GM21515 (cell line): Measurements from ENCODE around the gene MARK4.

ENCODE experiments used
- ATAC-seq: cut with Tn5 transposase; IDR thresholded peaks from one replicate; pipeline ENCODE4 v1.9.1; 2021; ENCODE audit not compliant: unreplicated experiment

The MARK4 gene

DNA sequence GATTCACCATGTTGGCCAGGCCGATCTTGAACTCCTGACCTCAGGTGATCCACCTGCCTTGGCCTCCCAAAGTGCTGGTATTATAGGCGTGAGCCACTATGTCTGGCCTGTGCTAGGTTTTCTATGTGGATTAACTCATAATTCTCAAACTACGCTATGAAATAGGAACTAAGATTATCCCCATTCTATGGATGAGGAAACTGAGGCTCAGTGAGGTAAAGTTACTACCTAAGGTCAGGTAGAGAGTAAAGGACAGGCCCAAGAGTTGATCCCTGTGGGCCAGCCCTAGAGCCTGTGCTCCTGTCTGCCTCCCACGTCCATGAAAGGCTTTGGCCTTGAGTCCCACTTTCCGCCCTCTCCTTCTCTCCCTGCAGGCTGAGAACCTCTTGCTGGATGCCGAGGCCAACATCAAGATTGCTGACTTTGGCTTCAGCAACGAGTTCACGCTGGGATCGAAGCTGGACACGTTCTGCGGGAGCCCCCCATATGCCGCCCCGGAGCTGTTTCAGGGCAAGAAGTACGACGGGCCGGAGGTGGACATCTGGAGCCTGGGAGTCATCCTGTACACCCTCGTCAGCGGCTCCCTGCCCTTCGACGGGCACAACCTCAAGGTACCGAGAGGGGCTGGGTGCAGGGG, 20.1 kb downstream of the MARK4 start:
- no peak for ATAC-seq

DNA sequence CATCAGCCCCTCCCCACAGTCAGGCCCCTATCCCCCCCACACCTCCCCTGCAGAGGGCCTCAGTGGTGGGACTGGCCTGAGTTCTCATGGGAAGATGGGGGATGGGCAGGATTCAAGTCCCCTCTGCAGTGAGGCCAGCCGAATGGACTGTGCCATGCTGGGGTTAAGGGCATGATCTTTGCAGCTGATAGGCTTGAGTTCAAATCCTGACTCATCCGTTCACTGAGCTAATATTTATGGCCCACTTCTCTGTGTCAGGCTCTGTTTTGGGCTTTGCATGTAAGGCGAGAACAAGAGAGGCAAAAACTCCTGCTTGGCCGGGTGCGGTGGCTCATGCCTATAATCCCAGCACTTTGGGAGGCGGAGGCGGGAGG, 20.7 kb downstream of the MARK4 start:
- ATAC-seq, result no peak

DNA sequence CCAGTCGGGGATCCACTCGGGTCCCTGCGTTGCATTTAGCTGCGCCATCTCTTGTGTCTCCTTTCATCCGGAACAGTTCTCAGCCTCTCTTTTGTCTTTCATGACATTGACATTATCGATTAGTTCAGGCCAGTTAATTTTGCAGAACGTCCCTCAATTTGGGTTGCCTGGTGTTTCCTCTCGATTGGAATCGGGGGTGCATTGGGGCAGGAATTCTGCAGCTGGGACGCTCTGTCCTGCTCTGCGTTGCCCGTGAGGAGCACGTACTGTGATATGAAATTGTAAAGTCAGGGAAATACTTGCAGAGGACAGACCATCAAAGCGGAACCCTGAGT, 22.4 kb downstream of the MARK4 start:
- ATAC-seq, result no peak

DNA sequence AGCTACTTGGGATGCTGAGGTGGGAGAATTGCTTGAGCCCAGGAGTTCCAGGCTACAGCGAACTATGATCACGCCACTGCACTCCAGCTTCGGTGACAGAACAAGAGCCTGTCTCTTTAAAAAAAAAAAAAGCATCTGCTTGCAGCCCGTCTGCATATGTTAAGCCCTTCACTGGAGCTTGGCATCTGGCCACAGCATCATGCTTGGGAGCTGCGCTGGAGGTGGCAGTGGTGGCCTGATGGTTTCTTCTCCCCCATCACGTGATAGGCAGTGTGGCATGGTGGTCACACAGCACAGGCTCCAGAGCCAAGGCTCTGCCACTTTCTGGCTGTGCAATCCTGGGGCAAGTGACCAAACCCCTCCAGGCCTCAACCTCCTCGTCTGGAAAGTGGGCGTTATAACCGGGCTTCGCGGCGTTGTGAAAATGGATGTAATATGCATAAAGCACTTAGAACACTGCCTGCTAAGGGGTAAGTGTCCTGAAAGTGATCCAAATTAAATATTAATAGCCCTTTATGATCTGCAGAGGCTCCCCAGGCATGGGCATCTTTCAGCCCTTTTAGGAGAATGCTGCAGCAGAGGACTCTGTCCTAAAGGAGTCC, 24.4 kb downstream of the MARK4 start:
- ATAC-seq, result no peak

DNA sequence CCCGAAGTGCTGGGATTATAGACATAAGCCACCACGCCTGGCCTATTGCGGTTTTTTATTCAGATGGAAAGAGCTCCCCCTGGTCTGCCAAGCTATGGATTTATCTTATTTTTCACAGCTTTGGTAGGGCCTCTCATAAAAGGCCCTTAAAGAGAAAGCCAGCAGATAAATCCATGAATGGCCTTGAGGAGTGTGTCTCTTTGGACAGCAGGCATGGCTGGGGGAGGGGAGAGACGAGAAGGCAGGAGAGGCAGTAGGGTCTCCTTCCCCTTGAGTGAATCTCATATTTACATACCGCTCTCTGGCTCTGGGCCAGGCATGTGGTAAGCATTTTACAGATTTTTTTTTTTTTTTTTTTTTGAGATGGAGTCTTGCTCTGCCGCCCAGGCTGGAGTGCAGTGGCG, 25.2 kb downstream of the MARK4 start:
- ATAC-seq, result no peak

DNA sequence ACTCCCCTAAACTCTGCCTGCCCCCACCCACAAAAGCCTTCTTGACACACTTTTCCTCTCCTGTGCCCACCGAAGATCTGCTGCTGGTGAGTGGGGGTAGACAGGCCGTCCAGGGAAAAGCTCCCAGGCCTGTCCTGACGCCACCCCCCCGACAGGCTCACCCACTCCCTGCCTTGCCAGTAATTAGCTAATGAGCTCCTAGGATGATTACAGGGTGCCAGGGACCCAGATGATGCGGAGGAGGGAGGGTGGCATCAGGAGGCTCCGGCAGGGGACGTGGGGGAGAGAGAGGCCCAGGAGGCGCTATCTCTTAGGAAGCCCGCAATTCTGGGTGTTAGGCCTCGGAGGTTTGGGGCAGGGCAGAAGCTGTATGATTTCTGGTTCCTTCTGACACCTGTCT, 27.0 kb downstream of the MARK4 start:
- no peak for ATAC-seq

DNA sequence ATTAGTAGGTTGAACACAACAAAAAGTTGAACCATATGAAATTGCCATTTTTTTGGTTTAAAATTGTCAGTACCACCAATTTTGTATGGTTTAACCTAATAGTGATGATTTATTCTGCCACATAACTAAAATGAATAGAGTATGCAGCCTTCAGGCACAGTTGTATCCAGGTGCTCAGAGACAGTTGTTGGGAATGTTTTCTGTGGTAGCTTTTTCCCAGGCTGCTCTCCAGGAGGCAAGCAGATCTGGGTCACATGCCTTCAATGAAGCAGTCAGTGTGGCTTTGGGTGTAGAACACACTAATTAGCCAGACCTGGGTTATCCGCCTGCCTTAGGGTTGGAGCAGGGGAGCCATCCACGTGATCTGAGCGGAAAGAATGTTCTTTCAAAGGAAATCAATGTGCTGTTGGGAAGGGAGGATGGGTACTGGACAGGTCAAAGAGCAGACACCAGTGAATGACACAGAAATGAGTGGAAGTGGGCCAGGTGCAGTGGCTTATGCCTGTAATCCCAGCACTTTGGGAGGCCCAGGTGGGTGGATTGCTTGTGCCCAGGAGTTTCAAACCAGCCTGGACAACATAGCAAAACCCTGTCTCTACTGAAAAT, 28.6 kb downstream of the MARK4 start:
- no peak for ATAC-seq

DNA sequence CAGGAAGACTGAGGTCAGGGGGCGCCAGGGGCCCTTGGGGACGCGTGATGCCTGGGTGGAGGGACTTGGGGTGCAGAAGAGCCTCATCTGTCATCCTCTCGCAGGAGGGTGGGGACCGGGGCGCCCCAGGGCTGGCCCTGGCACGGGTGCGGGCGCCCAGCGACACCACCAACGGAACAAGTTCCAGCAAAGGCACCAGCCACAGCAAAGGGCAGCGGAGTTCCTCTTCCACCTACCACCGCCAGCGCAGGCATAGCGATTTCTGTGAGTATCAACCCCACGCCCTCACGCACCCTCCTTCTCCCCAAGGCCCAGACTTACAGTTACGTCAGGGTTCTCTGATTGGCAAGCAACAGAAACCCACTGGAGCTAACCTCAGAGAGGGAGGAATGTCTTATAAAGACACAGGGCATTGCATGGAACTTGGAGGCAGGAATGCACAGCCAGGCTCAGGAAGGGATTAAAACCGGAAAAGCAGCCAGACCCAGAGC, 29.4 kb downstream of the MARK4 start:
- ATAC-seq, result no peak

DNA sequence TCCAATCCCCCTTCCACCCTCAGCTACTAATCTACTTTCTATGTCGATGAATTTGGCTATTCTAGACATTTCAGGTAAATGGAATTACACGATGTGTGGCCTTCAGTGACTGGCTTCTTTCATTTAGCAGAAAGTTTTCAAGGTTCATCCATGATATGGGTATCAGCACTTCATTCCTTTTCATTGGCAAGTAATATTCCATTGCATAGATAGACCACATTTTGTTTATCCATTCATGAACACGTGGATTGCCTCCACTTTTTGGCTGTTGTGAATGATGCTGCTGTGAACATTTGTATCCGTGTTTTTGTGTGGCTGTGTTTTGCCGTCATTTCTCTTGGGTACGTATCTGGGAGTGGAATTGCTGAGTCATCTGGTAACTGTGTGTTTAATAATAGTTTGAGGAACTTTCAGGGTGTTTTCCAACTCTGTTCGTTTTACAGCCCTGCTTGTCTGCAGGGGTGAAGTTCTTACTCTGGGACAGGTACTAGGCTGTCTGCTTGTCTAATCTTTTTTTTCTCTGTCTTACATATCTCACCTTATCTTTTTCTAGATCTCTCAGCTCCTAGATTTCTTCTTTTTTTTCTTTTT, 32.5 kb downstream of the MARK4 start:
- no peak for ATAC-seq

DNA sequence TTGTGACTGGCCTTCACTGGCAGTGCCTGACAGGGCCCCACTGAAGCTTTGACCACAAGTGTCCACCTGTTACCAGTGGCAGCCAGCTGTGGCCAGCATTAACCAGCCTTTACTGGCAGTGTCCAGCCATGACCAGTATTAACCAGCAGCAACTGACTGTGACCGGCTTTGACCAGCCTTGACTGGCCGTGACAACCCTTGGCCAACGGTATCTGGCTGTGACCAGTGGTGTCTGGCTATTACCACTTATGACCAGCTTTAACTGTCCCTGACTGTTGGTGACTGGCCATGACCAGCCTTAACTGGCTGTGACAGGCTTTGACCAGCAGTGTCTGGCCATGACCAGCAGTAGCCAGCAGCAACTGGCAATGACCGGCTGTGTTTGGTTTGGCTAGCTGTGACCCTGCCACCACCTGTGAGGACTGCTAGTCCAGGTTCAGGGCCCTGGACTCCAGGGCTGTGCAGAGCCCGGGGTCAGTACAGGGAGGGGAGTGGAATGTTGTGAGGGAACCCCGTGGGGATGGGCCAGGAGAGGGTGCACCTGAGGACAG, 39.4 kb downstream of the MARK4 start:
- ATAC-seq, result no peak

DNA sequence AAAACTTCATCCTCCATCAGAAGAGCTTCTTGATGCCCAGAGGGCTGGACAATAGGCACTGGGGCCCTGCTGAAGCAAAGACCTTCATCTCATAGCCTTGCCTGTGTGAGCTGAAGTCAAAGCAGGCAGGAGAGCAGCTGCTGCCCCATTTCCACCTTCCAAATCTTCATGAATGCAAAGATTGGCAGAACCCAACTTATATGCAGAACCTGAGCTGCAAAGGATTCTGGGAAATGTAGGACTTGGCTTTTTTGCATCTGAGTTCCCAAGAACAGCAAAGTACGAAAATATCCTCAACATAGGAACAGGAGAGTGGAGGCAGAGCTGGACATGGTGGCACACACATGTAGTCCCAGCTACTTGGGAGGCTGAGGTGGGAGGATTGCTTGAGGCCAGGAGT, 40.8 kb downstream of the MARK4 start:
- ATAC-seq, result no peak

DNA sequence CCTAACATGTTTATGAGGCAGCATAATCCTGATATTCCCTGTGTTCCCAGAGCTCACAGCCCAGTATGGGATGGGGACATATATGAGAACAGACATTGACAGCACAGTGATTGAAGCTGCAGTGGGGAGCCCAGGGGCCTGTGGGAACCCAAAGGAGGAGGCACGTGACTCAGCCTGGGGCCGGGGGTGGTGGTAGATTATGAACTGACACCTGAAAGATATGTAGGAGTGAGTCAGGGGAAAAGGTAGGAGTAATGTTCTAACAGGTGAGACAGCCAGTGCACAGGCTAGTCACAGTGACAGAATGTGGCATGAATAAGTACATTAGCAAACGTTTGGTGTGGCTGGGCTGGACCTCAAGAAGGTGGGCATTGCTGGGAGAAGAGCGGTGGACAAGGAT, 42.6 kb downstream of the MARK4 start:
- ATAC-seq, result no peak

DNA sequence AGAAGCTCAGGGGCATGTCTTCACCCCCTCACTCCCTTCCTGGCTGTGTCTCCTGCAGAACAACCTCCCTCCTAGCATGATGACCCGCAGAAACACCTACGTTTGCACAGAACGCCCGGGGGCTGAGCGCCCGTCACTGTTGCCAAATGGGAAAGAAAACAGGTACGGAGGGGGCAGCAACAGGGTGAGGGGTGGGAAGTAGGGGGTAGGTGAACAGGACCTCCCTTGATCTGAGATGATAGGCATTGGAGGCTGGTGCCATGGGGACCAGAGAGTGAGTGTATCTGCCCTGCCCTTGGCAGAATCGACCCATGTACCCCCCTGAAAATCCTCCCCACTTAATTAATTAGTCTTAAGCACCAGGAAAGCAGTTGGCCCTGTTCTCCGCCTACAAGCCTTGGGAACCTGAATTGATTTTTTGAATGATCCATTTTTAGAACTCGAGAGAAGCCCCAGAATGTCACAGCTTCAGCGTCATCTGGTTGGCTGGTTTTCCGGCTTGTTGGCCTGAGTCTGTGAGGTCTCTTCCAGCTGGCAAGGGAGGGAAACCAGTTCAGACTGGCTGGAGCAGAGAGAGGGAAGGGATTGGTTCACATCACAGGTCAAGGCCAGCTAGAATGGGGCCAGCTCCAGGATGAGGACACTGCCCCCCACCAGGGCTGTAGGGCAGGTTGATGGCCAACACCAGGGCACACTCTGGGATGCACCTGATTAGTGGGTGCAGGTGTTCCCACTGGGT, 43.4 kb downstream of the MARK4 start:
- ATAC-seq, result no peak

DNA sequence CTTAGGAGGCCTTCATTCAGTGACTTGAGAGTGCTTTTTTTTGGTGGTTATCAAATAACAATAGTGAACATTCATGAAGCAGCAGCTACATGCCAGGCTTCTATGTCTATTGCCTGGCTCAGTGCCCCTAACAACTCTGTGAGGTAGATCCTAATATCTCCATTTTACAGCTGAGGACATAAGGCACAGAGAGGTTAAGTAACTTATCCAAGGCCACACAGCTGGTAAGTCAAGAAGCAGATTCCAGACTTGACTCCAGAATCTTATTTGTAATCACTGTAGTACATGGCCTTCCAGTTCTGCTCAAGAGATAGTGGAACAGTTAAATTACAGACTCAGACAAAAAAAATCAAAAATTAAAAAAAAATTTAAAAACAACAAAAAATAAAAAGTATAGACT, 44.8 kb downstream of the MARK4 start:
- ATAC-seq, result no peak

DNA sequence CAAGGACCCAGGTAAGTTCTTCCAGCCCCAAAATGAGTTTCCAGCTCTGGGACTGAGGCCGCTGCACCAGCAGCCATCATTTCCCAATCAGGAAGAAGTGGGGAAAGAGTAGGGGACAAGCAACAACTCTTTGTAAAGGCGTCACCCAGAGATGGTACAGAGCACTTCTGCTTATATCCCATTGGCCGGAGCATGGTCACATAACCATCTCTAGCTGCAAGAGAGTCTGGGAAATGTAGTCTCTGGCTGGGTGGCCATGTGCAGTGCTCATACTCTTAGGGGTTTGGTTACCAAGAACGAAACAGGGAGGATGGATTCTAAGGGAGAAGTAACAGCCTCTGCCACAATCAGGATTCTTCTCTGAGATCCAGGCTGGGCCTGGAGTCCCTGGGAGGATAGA, 45.3 kb downstream of the MARK4 start:
- ATAC-seq, result no peak

DNA sequence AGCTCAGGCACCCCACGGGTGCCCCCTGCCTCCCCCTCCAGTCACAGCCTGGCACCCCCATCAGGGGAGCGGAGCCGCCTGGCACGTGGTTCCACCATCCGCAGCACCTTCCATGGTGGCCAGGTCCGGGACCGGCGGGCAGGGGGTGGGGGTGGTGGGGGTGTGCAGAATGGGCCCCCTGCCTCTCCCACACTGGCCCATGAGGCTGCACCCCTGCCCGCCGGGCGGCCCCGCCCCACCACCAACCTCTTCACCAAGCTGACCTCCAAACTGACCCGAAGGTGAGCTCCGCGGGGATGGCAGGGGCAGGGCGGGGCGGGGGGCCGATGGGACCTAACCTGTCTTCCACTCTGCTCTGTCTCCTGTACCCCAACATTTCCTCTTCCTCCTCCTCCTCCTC, 46.6 kb downstream of the MARK4 start:
- no peak for ATAC-seq

DNA sequence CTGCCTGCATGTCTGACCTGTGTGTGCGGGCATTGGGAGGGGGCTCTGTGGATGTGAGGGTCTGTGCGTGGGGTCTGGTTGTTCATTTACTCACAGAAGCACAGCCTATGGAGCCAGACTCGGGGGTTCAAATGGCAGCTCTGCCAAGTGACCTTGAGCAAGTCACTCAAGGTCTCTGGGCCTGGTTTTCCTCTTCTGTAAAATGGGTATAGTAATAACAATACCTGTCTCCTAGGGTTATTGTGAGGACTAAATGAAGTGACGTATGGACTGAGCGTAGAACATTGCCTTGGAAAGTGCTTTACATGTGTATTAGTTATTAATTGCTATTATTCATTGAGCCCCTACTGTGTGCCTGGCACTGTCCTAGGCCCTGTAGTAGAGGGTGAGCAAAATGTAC, 47.2 kb downstream of the MARK4 start:
- ATAC-seq, result no peak

DNA sequence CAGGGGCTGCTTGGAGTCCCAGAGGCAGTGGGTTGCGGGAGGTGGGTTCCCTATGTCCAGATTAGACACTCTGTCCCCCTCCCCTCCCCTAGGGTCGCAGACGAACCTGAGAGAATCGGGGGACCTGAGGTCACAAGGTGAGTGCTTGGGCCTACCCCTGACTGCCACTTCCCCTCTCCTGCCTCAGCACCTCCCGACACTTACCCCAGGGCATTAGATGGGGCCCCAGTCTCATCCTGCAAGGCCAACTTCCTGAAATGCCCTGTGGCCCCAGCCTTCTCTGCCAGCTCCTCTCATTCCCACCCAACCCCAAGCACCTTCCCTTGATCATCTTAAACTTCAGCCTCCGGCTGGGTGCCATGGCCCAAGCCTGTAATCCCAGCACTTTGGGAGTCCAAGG, 48.6 kb downstream of the MARK4 start:
- no peak for ATAC-seq

DNA sequence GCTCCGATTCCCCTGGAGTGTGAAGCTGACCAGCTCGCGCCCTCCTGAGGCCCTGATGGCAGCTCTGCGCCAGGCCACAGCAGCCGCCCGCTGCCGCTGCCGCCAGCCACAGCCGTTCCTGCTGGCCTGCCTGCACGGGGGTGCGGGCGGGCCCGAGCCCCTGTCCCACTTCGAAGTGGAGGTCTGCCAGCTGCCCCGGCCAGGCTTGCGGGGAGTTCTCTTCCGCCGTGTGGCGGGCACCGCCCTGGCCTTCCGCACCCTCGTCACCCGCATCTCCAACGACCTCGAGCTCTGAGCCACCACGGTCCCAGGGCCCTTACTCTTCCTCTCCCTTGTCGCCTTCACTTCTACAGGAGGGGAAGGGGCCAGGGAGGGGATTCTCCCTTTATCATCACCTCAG, 51.3 kb downstream of the MARK4 start:
- no peak for ATAC-seq

DNA sequence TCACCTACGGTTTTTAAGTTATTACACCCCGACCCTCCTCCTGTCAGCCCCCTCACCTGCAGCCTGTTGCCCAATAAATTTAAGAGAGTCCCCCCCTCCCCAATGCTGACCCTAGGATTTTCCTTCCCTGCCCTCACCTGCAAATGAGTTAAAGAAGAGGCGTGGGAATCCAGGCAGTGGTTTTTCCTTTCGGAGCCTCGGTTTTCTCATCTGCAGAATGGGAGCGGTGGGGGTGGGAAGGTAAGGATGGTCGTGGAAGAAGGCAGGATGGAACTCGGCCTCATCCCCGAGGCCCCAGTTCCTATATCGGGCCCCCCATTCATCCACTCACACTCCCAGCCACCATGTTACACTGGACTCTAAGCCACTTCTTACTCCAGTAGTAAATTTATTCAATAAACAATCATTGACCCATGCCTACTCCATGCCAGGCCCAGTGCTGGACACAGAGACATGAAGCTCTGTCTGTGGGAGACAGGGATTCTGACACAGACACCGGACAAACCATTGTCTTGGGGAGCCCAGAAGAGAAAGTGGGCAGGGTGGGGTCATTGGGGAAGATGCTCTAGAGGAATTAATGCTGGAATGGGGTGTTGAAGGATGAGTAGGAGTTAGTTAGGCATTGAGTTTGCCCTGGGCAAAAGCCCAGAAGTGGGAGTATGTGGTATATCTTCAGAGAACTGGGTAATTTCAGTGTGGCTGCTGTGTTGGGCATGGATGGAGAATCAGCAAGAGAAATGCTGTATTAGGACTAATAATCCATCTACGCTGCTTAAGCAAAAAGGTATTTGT, 52.4 kb downstream of the MARK4 start:
- ATAC-seq, result no peak
